Breast epithelium (tissue), 3 donors: Measurements from ENCODE around the gene ATP2B3.

ENCODE experiments used
- POLR2AphosphoS5 ChIP-seq, 3 donors: sonication (generic); formaldehyde crosslinking; IDR thresholded peaks; one replicate each; pipeline ENCODE4 v1.6.1; 2017; ENCODE audit warnings: antibody characterized with exemption in 3 of 3
- TF ChIP-seq, protein P1 (sequence below), 3 donors: fragments of 450-650 bp; IDR thresholded peaks; one replicate each; pipeline ENCODE4 v1.5.1; 2016 to 2017; ENCODE audit warnings: antibody characterized with exemption in 3 of 3, mild to moderate bottlenecking in 3 of 3, moderate library complexity in 3 of 3

DNA sequence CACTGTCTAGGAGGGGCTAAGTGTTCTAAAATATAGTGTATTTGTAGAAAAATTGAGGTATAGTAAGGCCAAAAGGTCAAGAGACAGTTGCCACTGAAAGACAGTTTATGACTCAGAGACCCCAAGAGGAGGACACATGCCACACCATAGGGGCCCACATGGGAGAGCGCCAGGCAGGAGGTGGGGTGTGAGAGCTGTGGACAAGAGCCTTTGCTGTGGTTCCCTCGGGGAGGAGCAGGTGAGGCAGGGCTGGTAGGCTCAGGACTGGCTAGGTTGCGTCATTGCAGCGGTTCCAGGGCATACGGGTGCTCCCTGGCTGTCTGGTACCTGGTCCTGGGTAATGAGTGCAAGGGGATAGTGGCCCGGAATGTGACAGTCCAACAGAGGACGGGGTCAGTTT lies 43.9 kb downstream of the ATP2B3 start:
- TF ChIP-seq, protein P1, sequence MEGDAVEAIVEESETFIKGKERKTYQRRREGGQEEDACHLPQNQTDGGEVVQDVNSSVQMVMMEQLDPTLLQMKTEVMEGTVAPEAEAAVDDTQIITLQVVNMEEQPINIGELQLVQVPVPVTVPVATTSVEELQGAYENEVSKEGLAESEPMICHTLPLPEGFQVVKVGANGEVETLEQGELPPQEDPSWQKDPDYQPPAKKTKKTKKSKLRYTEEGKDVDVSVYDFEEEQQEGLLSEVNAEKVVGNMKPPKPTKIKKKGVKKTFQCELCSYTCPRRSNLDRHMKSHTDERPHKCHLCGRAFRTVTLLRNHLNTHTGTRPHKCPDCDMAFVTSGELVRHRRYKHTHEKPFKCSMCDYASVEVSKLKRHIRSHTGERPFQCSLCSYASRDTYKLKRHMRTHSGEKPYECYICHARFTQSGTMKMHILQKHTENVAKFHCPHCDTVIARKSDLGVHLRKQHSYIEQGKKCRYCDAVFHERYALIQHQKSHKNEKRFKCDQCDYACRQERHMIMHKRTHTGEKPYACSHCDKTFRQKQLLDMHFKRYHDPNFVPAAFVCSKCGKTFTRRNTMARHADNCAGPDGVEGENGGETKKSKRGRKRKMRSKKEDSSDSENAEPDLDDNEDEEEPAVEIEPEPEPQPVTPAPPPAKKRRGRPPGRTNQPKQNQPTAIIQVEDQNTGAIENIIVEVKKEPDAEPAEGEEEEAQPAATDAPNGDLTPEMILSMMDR (IDR thresholded peaks at IDR 0.05) = no peak
- no peak for TF ChIP-seq POLR2AphosphoS5 (IDR thresholded peaks at IDR 0.05)
